HG03520 (cell line): Measurements from ENCODE around the gene UCP1.
"Not testable (repeated sequence)": the region's sequence is repeated elsewhere in the genome, so short reads cannot be mapped to it uniquely, and the experiment has no call there.

Source experiments
- ATAC-seq: cut with Tn5 transposase; IDR thresholded peaks from one replicate; pipeline ENCODE4 v1.9.1; 2021; ENCODE audit warnings: mild to moderate bottlenecking, moderate library complexity; ENCODE audit not compliant: unreplicated experiment

Gene UCP1

GRCh38 chr4:140556372-140557085 lies 12.2 kb downstream of the UCP1 start:
- ATAC-seq = peak; percentile 99

- no peak for ATAC-seq
Measured at GRCh38 chr4:140533951-140534480, 34.7 kb downstream of the UCP1 start.

- no peak for ATAC-seq
Measured at GRCh38 chr4:140529434-140529833, 39.3 kb downstream of the UCP1 start.

- peak; percentile 100 for ATAC-seq
Measured at GRCh38 chr4:140523857-140524742, 44.7 kb downstream of the UCP1 start, which contains the start of gene ELMOD2. Gene ELMOD2 (plus strand): TSS chr4:140524168. CDS start chr4:140525429, 1,261 bp downstream.

GRCh38 chr4:140523370-140523856 lies 45.3 kb downstream of the UCP1 start:
- peak; percentile 6 for ATAC-seq

- no peak for ATAC-seq
Measured at GRCh38 chr4:140515423-140515822, 53.3 kb downstream of the UCP1 start.

GRCh38 chr4:140513765-140514164 lies 55.0 kb downstream of the UCP1 start:
- not testable (repeated sequence) for ATAC-seq
